ENCODE results near the gene ALLC.

- TF ChIP-seq CTCF (IDR thresholded peaks at IDR 0.05), result no peak
- TF ChIP-seq POLR2A (IDR thresholded peaks at IDR 0.05), result no peak
Observed at GRCh38 chr2:3613524-3613905, 44.5 kb upstream of the ALLC start.
